Astrocyte (in vitro differentiated cells and primary cell): ENCODE results near the gene PPM1L. TPM values are rescaled to one million over a fixed set of nuclear protein-coding genes. Genes with fewer than 3 reads are reported as not detected.
A peak's percentile ranks its signal among the peaks of the same experiment; 100 is the strongest.

Source experiments
- DNase-seq: peaks from one replicate; pipeline ENCODE4 v3.0.0-alpha.2; 2010; ENCODE audit warnings: low read depth
- FAIRE-seq: peaks from 2 replicates; lab custom pipeline; 2011; peaks lifted over from hg19 to GRCh38; lab: Jason Lieb, UNC
- H2AFZ ChIP-seq: 2 replicates; pipeline ENCODE4 v1.6.0; 2012; ENCODE audit warnings: low read depth, low read length, inconsistent platforms
- H3K27ac ChIP-seq: 2 replicates; pipeline ENCODE4 v1.5.1; 2011; ENCODE audit warnings: low read depth, low read length, inconsistent platforms
- H3K27me3 ChIP-seq: 2 replicates; pipeline ENCODE4 v1.6.0; 2011; ENCODE audit warnings: low read length, inconsistent platforms; ENCODE audit not compliant: insufficient read depth
- H3K36me3 ChIP-seq: 2 replicates; pipeline ENCODE4 v1.5.1; 2011; ENCODE audit warnings: low read length, inconsistent platforms; ENCODE audit not compliant: insufficient read depth
- H3K4me1 ChIP-seq: 2 replicates; pipeline ENCODE4 v1.5.1; 2011; ENCODE audit warnings: low read length, inconsistent platforms; ENCODE audit not compliant: insufficient read depth
- H3K4me2 ChIP-seq: 2 replicates; pipeline ENCODE4 v1.6.0; 2012; ENCODE audit warnings: low read length, inconsistent platforms
- H3K4me3 ChIP-seq: 2 replicates; pipeline ENCODE4 v1.5.1; 2011; ENCODE audit warnings: low read depth, mild to moderate bottlenecking, low read length, inconsistent platforms; ENCODE audit not compliant: insufficient read depth
- H3K79me2 ChIP-seq: 2 replicates; pipeline ENCODE4 v1.6.0; 2012; ENCODE audit warnings: mild to moderate bottlenecking, low read length, inconsistent platforms; ENCODE audit not compliant: insufficient read depth
- H3K9ac ChIP-seq: 2 replicates; pipeline ENCODE4 v1.6.0; 2012; ENCODE audit warnings: mild to moderate bottlenecking, low read length, inconsistent platforms
- H3K9me3 ChIP-seq: 2 replicates; pipeline ENCODE4 v1.5.1; 2012; ENCODE audit warnings: low read depth, mild to moderate bottlenecking, low read length, inconsistent platforms; ENCODE audit not compliant: insufficient read depth
- H4K20me1 ChIP-seq: 2 replicates; pipeline ENCODE4 v1.6.0; 2012; ENCODE audit warnings: low read length, inconsistent platforms; ENCODE audit not compliant: insufficient read depth
- H3K27ac Mint-ChIP-seq: one replicate; pipeline ENCODE4 v1.8.0; 2021; ENCODE audit warnings: mild to moderate bottlenecking, mixed read lengths; ENCODE audit not compliant: unreplicated experiment
- H3K27me3 Mint-ChIP-seq: one replicate; pipeline ENCODE4 v1.8.0; 2021; ENCODE audit warnings: low read depth, mixed read lengths; ENCODE audit not compliant: unreplicated experiment
- H3K36me3 Mint-ChIP-seq: one replicate; pipeline ENCODE4 v1.8.0; 2021; ENCODE audit warnings: low read depth, mixed read lengths; ENCODE audit not compliant: unreplicated experiment
- H3K4me1 Mint-ChIP-seq: one replicate; pipeline ENCODE4 v1.8.0; 2021; ENCODE audit warnings: low read depth, mixed read lengths; ENCODE audit not compliant: unreplicated experiment
- H3K4me3 Mint-ChIP-seq: one replicate; pipeline ENCODE4 v1.8.0; 2021; ENCODE audit warnings: mild to moderate bottlenecking, moderate library complexity, mixed read lengths; ENCODE audit not compliant: unreplicated experiment
- H3K9me3 Mint-ChIP-seq: one replicate; pipeline ENCODE4 v1.8.0; 2021; ENCODE audit warnings: mild to moderate bottlenecking, mixed read lengths; ENCODE audit not compliant: unreplicated experiment
- CTCF ChIP-seq: IDR thresholded peaks from 2 replicates; pipeline ENCODE4 v1.5.1; 2011; ENCODE audit warnings: low read depth, mild to moderate bottlenecking, inconsistent platforms, low read length, moderate library complexity; ENCODE audit not compliant: insufficient read depth
- EZH2 ChIP-seq: IDR thresholded peaks from 2 replicates; pipeline ENCODE4 v1.6.1; 2012; ENCODE audit warnings: mild to moderate bottlenecking, low read length, inconsistent platforms; ENCODE audit not compliant: insufficient read depth
- total RNA-seq: library from RNA; stranded (reverse); gene quantifications from 2 replicates; pipeline ENCODE4 v1.2.1, GENCODE V29; 2021

The PPM1L gene
- total RNA-seq, 1 donor from 2014 or later = 6.3 TPM

- H4K20me1 ChIP-seq = no peaks in the 10 kb centered on the region
- H3K4me3 ChIP-seq = no peak overlapping the region
- peak; percentile 98 for DNase-seq
- H3K9ac ChIP-seq = peak overlapping the region; percentile 57
- Mint-ChIP-seq H3K4me3 (no peak overlapping the region), H3K27me3 (no peaks in the 10 kb centered on the region), H3K4me1 (peaks cover 11% of the 10 kb centered on the region), H3K9me3 (peaks cover 10% of the 10 kb centered on the region), H3K36me3 (peaks cover 4% of the 10 kb centered on the region), H3K27ac (peak overlapping the region; percentile 8)
- peak overlapping the region; percentile 51 for H2AFZ ChIP-seq
- H3K4me1 ChIP-seq = peaks cover 9% of the 10 kb centered on the region
- peak overlapping the region; percentile 81 for H3K27ac ChIP-seq
- TF ChIP-seq CTCF = no peak
- TF ChIP-seq EZH2 = no peak
- H3K9me3 ChIP-seq = no peaks in the 10 kb centered on the region
- no peaks in the 10 kb centered on the region for H3K36me3 ChIP-seq
- H3K27me3 ChIP-seq = no peaks in the 10 kb centered on the region
- no peak for FAIRE-seq
- H3K4me2 ChIP-seq = peak overlapping the region; percentile 64
- H3K79me2 ChIP-seq = no peaks in the 10 kb centered on the region
Observed at GRCh38 chr3:161035711-161036110, 279.7 kb downstream of the PPM1L start.

DNA sequence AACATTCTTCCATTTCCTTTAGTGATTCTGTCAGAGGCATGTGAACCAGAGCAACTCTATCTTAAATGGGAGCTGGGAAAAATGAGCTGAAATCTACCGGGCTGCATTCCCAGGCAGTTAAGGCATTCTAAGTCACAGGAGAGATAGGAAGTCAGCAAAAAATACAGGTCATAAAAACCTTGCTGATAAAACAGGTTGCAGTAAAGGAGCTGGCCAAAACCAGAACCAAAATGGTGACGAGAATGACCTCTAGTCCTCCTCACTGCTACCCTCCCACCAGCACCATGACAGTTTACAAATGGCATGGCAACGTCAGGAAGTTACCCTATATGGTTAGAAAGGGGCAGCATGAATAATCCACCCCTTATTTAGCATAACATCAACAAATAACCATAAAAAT lies 282.7 kb downstream of the PPM1L start:
- Mint-ChIP-seq H3K9me3 (peaks cover 2% of the 10 kb centered on the region), H3K27me3 (no peaks in the 10 kb centered on the region), H3K36me3 (peaks cover 1% of the 10 kb centered on the region), H3K27ac (no peak overlapping the region), H3K4me3 (no peak overlapping the region), H3K4me1 (peaks cover 17% of the 10 kb centered on the region)
- Histone ChIP-seq H4K20me1 (no peaks in the 10 kb centered on the region), H3K4me3 (no peak overlapping the region), H3K36me3 (no peaks in the 10 kb centered on the region), H3K79me2 (no peaks in the 10 kb centered on the region), H3K4me1 (peaks cover 14% of the 10 kb centered on the region), H3K9me3 (no peaks in the 10 kb centered on the region), H2AFZ (no peak overlapping the region), H3K9ac (no peak overlapping the region), H3K27ac (peak overlapping the region; percentile 26), H3K27me3 (no peaks in the 10 kb centered on the region), H3K4me2 (no peak overlapping the region)
- TF ChIP-seq EZH2 = no peak
- no peak for TF ChIP-seq CTCF
- peak; percentile 84 for DNase-seq
- no peak for FAIRE-seq

DNA sequence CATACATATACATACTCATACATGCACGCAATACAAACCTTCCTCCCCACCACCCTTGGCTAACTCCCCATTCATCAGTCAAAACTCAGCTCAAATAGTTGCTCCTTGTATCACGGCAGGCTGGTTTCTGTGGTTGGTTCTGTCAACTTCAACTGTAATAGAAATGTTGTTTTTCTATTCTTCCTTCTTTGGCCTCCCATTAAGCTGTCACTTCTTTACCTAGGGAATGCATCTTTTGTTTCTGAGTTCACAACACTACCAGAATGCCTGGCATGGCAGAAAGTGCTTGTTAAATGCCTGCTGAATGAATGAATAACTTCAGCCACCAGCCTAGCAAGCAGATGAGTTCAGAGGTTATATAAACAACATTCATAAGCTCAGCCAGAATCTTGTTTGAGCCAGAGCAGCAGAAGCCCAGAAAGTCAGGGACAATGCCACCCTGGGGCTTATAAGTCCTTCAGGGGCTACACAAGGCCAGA lies 286.0 kb downstream of the PPM1L start:
- FAIRE-seq (no peak), DNase-seq (peak; percentile 86)
- no peaks in the 10 kb centered on the region for H3K27me3 Mint-ChIP-seq
- no peaks in the 10 kb centered on the region for H3K9me3 Mint-ChIP-seq
- TF ChIP-seq EZH2 = no peak
- no peak for TF ChIP-seq CTCF
- no peaks in the 10 kb centered on the region for H3K36me3 Mint-ChIP-seq
- Histone ChIP-seq H3K4me3 (no peak overlapping the region), H3K9ac (no peak overlapping the region), H3K4me2 (peak overlapping the region; percentile 31), H3K36me3 (no peaks in the 10 kb centered on the region), H2AFZ (no peak overlapping the region), H3K4me1 (peaks cover 10% of the 10 kb centered on the region), H3K79me2 (no peaks in the 10 kb centered on the region), H3K27ac (peak overlapping the region; percentile 61), H3K9me3 (no peaks in the 10 kb centered on the region), H3K27me3 (no peaks in the 10 kb centered on the region), H4K20me1 (no peaks in the 10 kb centered on the region)
- H3K27ac Mint-ChIP-seq = peak overlapping the region; percentile 10
- peaks cover 8% of the 10 kb centered on the region for H3K4me1 Mint-ChIP-seq
- no peak overlapping the region for H3K4me3 Mint-ChIP-seq
